ENCODE results near the gene MICAL3. TPM values are rescaled to one million over a fixed set of nuclear protein-coding genes. Genes with fewer than 3 reads are reported as not detected.
"Not testable (repeated sequence)": the region's sequence is repeated elsewhere in the genome, so short reads cannot be mapped to it uniquely, and the experiment has no call there.

The MICAL3 gene
- total RNA-seq, 1 donor from 2014 or later: 85.7 TPM

GRCh38 chr22:18060646-18061620 is 36.6 kb upstream of the MICAL3 start:
- ATAC-seq (no peak), DNase-seq (ENCODE audit: missing footprints) (no peak)
- intact Hi-C loops (cut with DNase I): no loop called here

DNA sequence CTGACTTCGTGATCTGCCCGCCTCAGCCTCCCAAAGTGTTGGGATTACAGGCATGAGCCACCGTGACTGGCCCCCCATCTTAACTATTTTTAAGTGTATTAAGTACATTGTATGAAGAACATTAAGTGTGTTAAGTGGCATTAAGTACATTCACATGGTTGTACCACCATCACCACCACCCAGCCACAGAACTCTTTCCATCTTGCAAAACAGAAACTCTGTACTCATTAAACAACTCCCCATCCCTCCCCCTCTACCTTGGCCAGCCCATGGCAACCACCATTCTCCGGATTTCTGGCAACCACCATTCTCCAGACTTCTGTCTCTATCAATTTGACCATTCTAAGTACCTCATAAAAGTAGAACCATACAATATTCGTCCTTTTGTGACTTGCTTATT is 35.6 kb upstream of the MICAL3 start:
- ATAC-seq: no peak
- intact Hi-C loops (cut with DNase I): no loop called here
- no peak for DNase-seq (ENCODE audit: missing footprints)

DNA sequence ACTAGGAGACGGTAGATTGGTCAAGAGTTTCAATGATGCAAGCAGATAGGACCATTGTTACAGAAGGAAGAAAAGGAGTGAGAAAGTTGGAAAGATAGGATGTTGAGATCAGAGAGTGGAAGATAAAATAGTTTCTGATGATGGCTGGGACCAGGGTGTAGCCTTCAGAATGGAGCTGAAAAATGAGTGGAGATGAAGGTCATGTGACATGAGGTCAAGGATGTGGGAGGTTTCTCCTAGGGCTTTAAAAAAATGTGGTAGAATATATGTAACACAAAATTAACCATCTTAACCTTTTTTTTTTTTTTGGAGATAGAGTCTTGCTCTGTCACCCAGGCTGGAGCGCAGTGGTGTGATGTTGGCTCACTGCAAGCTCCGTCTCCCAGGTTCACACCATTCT is 35.1 kb upstream of the MICAL3 start:
- DNase-seq (ENCODE audit: missing footprints) (no peak), ATAC-seq (no peak)
- intact Hi-C loops (cut with DNase I): no loop called here

DNA sequence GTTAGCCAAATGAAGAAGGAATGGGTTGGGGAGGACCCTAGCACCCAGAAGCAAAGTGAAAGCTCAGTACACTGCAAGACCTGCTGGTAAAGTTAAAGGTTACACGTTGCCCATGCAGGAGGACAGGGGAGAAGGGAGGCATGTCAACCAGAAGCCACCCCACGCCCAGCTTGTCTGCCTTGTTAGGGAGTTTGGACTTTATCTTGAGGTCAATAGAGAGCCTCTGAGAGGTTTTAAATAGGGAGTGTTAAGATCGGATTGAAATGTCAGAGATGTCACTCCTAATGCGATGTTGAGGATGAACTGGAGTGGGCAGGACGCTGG is 34.7 kb upstream of the MICAL3 start:
- intact Hi-C loops (cut with DNase I): no loop called here
- ATAC-seq (no peak), DNase-seq (ENCODE audit: missing footprints) (no peak)

GRCh38 chr22:18058371-18059093 is 34.2 kb upstream of the MICAL3 start:
- DNase-seq (ENCODE audit: missing footprints): no peak
- no peak for ATAC-seq
- intact Hi-C loops (cut with DNase I): no loop called here

DNA sequence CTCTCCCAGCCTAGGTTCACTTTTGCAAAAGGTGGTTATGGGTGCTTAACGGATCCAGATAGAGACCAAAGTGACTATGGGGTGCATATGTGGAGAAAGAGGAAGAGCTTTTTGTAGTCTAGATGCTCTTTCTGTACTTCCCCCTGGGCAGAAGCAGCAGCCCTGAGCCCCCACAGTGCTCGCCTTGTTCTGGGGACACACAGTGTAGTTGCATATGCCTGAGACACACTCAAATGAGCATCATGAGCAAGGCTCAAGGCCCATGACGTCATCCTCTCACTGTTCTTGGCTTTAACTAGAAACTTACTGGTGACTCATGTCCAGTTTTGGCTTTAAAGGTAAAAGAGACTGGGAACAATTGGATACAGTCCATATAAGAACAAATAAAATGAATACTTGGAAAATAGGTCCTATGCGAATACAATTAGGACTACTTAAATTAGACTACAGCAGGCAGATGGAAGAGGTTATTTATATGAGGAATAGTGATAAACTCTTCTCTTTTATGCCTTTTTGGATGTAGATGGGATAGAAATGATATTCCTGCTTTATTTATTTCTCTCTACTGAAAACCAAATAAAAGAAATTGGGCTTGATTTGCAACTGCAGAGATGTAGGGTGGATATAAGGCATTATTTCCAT is 33.3 kb upstream of the MICAL3 start:
- intact Hi-C loops (cut with DNase I): no loop called here
- ATAC-seq (peak; percentile 79), DNase-seq (ENCODE audit: missing footprints) (no peak)

- DNase-seq (ENCODE audit: missing footprints) (no peak), ATAC-seq (no peak)
- intact Hi-C loops (cut with DNase I): no loop called here
Observed at GRCh38 chr22:18056807-18057474, 32.6 kb upstream of the MICAL3 start.

- intact Hi-C loops (cut with DNase I): no loop called here
- DNase-seq (ENCODE audit: missing footprints) (no peak), ATAC-seq (peak; percentile 40)
Observed at GRCh38 chr22:18056161-18056666, 31.9 kb upstream of the MICAL3 start.

GRCh38 chr22:18055619-18056160 is 31.3 kb upstream of the MICAL3 start:
- ATAC-seq (no peak), DNase-seq (ENCODE audit: missing footprints) (no peak)
- intact Hi-C loops (cut with DNase I): no loop called here

DNA sequence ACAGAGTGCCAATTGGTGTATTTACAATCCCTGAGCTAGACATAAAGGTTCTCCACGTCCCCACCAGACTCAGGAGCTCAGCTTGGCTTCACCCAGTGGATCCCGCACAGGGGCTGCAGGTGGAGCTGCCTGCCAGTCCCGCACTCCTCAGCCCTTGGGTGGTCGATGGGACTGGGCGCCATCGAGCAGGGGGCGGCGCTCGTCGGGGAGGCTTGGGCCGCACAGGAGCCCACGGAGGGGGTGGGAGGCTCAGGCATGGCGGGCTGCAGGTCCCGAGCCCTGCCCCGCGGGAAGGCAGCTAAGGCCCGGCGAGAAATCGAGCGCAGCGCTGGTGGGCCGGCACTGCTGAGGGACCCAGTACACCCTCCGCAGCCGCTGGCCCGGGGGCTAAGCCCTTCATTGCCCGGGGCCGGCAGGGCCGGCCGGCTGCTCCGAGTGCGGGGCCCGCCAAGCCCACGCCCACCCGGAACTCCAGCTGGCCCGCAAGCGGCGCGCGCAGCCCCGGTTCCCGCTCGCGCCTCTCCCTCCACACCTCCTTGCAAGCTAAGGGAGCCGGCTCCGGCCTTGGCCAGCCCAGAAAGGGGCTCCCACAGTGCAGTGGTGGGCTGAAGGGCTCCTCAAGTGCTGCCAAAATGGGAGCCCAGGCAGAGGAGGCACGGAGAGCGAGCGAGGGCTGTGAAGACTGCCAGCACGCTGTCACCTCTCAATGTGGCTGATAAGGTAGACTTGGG is 29.0 kb upstream of the MICAL3 start:
- DNase-seq (ENCODE audit: missing footprints); intact Hi-C loops (cut with DNase I); ATAC-seq: not testable (repeated sequence)

GRCh38 chr22:18051113-18051512 is 26.8 kb upstream of the MICAL3 start:
- intact Hi-C loops (cut with DNase I); ATAC-seq: not testable (repeated sequence)
- peak; percentile 27 for DNase-seq (ENCODE audit: missing footprints)

- ATAC-seq (no peak), DNase-seq (ENCODE audit: missing footprints) (peak; percentile 15)
- intact Hi-C loops (cut with DNase I): no loop called here
Observed at GRCh38 chr22:18050065-18050464, 25.7 kb upstream of the MICAL3 start.

DNA sequence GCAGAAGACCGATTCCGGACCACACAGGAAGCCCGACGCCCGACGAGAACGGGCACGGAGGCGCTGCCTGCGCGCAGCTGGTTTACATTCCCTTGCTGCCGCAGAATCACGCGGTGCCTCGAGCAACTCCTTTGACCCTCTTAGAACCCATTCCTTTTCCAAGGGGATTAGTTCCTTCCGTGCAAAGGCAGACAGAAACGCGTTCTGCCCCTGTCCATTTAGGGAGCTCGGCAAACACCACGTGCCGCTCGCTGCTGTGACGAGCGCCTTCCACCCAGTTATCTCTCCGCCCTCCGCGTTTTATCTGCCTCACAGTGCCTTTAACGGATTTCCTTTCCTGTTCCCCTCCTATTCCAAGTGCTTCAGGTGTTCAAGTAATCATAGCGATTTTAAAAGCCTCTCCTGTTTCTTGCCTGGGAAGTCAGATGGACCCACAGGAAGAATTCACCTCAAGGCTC is 24.1 kb upstream of the MICAL3 start:
- intact Hi-C loops (cut with DNase I): no loop called here
- DNase-seq (ENCODE audit: missing footprints) (peak; percentile 26), ATAC-seq (no peak)

DNA sequence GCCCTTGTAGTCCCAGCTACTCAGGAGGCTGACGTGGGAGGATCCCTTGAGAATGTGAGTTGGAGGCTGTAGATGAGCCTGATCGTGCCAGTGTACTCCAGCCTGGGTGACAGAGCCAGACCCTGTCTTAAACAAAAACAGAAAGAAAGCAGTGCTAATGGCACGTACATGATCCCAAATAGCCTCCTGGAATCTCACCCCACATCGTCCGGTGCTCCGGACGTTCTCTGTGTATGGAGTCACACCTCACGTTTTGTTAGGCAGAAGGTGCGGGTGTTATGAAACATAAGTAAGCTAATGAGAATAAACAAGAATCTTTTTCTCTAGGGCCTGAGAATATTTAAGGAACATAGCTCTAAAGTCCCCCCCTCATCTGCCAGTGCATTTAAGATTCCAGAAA is 23.7 kb upstream of the MICAL3 start:
- DNase-seq (ENCODE audit: missing footprints): peak; percentile 25
- ATAC-seq: no peak
- intact Hi-C loops (cut with DNase I): no loop called here

DNA sequence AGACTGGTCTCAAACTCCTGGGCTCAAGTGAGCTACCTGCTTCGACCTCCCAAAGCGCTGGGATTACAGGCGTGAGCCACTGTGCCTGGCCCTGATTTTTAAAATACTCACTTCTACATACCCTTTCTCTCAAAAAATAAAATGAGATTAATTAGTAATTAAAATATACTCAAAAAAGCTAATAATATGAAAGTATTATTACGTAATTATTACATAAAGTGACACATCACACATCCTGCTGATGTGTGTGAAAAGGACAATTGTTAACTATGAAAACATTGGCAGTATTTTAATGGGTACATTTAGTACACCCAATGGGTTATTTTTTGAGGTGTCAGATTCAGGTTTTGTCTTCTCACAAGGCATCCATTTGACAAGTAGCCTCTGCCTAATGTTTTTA is 21.4 kb upstream of the MICAL3 start:
- ATAC-seq (no peak), DNase-seq (ENCODE audit: missing footprints) (no peak)
- intact Hi-C loops (cut with DNase I): no loop called here

- intact Hi-C loops (cut with DNase I): no loop called here
- DNase-seq (ENCODE audit: missing footprints): peak; percentile 79
- peak; percentile 96 for ATAC-seq
Observed at GRCh38 chr22:18044548-18045271, 20.3 kb upstream of the MICAL3 start.

- intact Hi-C loops (cut with DNase I): no loop called here
- peak; percentile 44 for ATAC-seq
- DNase-seq (ENCODE audit: missing footprints): no peak
Observed at GRCh38 chr22:18042685-18043084, 18.3 kb upstream of the MICAL3 start.
